Endothelial cell of umbilical vein (primary cell): Measurements from ENCODE around the gene ABI3. TPM values are rescaled to one million over a fixed set of nuclear protein-coding genes. Genes with fewer than 3 reads are reported as not detected.

Experiments used
- BruUV-seq: library from RNA; stranded (reverse); fragments of 400-500 nt; replicated peaks from 2 replicates; lab custom pipeline; 2021; lab: Mats Ljungman, UMichigan
- CTCF ChIA-PET: fragments of 300-600, 350-600 bp; sonication (Branson Sonifier 250); formaldehyde crosslinking; loops from one replicate; lab custom pipeline; 2021; ENCODE audit warnings: antibody characterized with exemption, inconsistent platforms; lab: Charles Lee
- POLR2A ChIA-PET: fragments of 300-600, 350-600 bp; sonication (Branson Sonifier 250); formaldehyde crosslinking; loops from one replicate; lab custom pipeline; 2021; ENCODE audit warnings: antibody characterized with exemption, inconsistent platforms; lab: Charles Lee
- DNase-seq: peaks from one replicate; pipeline ENCODE4 v3.0.0-alpha.2; 2011; ENCODE audit warnings: low read depth, low spot score
- FAIRE-seq: peaks from 2 replicates; lab custom pipeline; 2011; peaks lifted over from hg19 to GRCh38; lab: Jason Lieb, UNC
- H2AFZ ChIP-seq: 2 replicates; pipeline ENCODE4 v1.6.0; 2012; ENCODE audit warnings: low read depth, low read length, control low read depth, inconsistent platforms
- H3K27ac ChIP-seq: 2 replicates; pipeline ENCODE4 v1.5.1; 2011; ENCODE audit warnings: low read depth, mild to moderate bottlenecking, control low read depth, low read length, moderate library complexity; ENCODE audit not compliant: insufficient read depth
- H3K27me3 ChIP-seq, 2 experiments: 2 replicates each; pipeline versions ENCODE4 v1.6.0 to v1.6.1; 2011; ENCODE audit warnings: low read length in 2 of 2, mixed read lengths in 1 of 2; ENCODE audit not compliant: control insufficient read depth in 2 of 2, insufficient read depth in 2 of 2
- H3K36me3 ChIP-seq, 2 experiments: 2 replicates in 1 of 2; 3 replicates in 1 of 2; pipeline ENCODE4 v1.5.1; 2011; ENCODE audit warnings: low read length in 2 of 2, mild to moderate bottlenecking in 1 of 2, moderate library complexity in 1 of 2; ENCODE audit not compliant: control insufficient read depth in 2 of 2, insufficient read depth in 2 of 2; ENCODE audit errors: extremely low read depth in 1 of 2
- H3K4me1 ChIP-seq: 3 replicates; pipeline ENCODE4 v1.5.1; 2011; ENCODE audit warnings: mild to moderate bottlenecking, low read length; ENCODE audit not compliant: control insufficient read depth, insufficient read depth; ENCODE audit errors: extremely low read depth
- H3K4me2 ChIP-seq: 2 replicates; pipeline ENCODE4 v1.6.1; 2011; ENCODE audit warnings: low read length, control low read depth, mixed read lengths; ENCODE audit not compliant: insufficient read depth
- H3K4me3 ChIP-seq, 3 experiments: fragments of 200-600 bp in 1 of 3; sonication (generic), shearing (Covaris generic) in 1 of 3; replicated peaks in 1 of 3; 2 replicates each; pipeline ENCODE4 v1.5.1; 2011 to 2016; ENCODE audit warnings: control low read depth in 3 of 3, low read length in 3 of 3, mild to moderate bottlenecking in 2 of 3, inconsistent platforms in 1 of 3, low read depth in 1 of 3, moderate library complexity in 1 of 3; ENCODE audit not compliant: insufficient read depth in 1 of 3
- H3K79me2 ChIP-seq: 2 replicates; pipeline ENCODE4 v1.6.0; 2012; ENCODE audit warnings: low read length, inconsistent platforms; ENCODE audit not compliant: control insufficient read depth, insufficient read depth
- H3K9ac ChIP-seq: replicated peaks from 2 replicates; pipeline ENCODE3; 2011; ENCODE audit warnings: low read length, control low read depth; ENCODE audit not compliant: insufficient read depth; ENCODE audit errors: extremely low read depth
- H3K9me1 ChIP-seq: replicated peaks from 3 replicates; pipeline ENCODE4 v1.6.0; 2011; ENCODE audit warnings: mild to moderate bottlenecking, low read length; ENCODE audit not compliant: control insufficient read depth, insufficient read depth; ENCODE audit errors: extremely low read depth
- H3K9me3 ChIP-seq: replicated peaks from 2 replicates; pipeline ENCODE4 v1.5.1; 2012; ENCODE audit warnings: low read length, inconsistent platforms; ENCODE audit not compliant: control insufficient read depth, insufficient read depth
- H4K20me1 ChIP-seq: replicated peaks from 2 replicates; pipeline ENCODE3; 2011; ENCODE audit warnings: mild to moderate bottlenecking, low read length; ENCODE audit not compliant: control insufficient read depth, insufficient read depth; ENCODE audit errors: extremely low read depth
- CTCF ChIP-seq, 2 donors: IDR thresholded peaks; 1 replicate in 1 of 2; 2 replicates in 1 of 2; pipeline ENCODE4 v1.5.1; 2011; ENCODE audit warnings: low read length in 2 of 2, mild to moderate bottlenecking in 2 of 2, moderate library complexity in 2 of 2, control low read depth in 1 of 2, inconsistent platforms in 1 of 2, low read depth in 1 of 2; ENCODE audit not compliant: insufficient read depth in 1 of 2; ENCODE audit errors: extremely low read depth in 1 of 2
- FOS ChIP-seq: IDR thresholded peaks from 2 replicates; pipeline ENCODE4 v1.6.1; 2011; ENCODE audit warnings: mild to moderate bottlenecking, low read length, moderate library complexity, borderline replicate concordance; ENCODE audit not compliant: insufficient read depth
- GATA2 ChIP-seq: IDR thresholded peaks from 2 replicates; pipeline ENCODE4 v1.7.0; 2011; ENCODE audit warnings: low read depth, mild to moderate bottlenecking, moderate library complexity, mixed read lengths, low read length; ENCODE audit not compliant: insufficient read length, insufficient read depth
- JUN ChIP-seq: IDR thresholded peaks from 2 replicates; pipeline ENCODE4 v1.6.1; 2011; ENCODE audit warnings: borderline replicate concordance, low read depth; ENCODE audit not compliant: insufficient read length, insufficient read depth
- MYC ChIP-seq: IDR thresholded peaks from one replicate; pipeline ENCODE4 v1.6.1; 2011; ENCODE audit warnings: mild to moderate bottlenecking, low read depth, low read length
- POLR2A ChIP-seq: IDR thresholded peaks from 2 replicates; pipeline ENCODE4 v1.6.1; 2012; ENCODE audit warnings: low read depth, mild to moderate bottlenecking, control low read depth, low read length
- POLR2AphosphoS5 ChIP-seq: IDR thresholded peaks from 2 replicates; pipeline ENCODE4 v1.6.1; 2012; ENCODE audit warnings: low read depth, mild to moderate bottlenecking, control low read depth, low read length, moderate library complexity; ENCODE audit not compliant: insufficient read depth
- dilution Hi-C: fragments of 300-500 bp; cut with MboI; formaldehyde crosslinking; loops from one replicate; pipeline ENCODE4 v1.15.0; 2019; ENCODE audit warnings: low sequenced_read_pairs; ENCODE audit not compliant: extremely low pct_ligation_motif_present
- intact Hi-C: fragments of 100-400 bp; cut with micrococcal nuclease; formaldehyde crosslinking; loops from one replicate; pipeline ENCODE4 v1.10.0; 2022
- polyA plus RNA-seq, 4 experiments: library from polyadenylated mRNA; depleted of rRNA in 3 of 4; stranded (reverse) in 3 of 4; unstranded in 1 of 4; fragments of >200 nt; gene quantifications; 2 replicates each; pipeline versions ENCODE4 v1.2.1 to v1.2.3, GENCODE V29; 2011 to 2012; ENCODE audit warnings: missing spikeins in 1 of 4
- total RNA-seq: library from RNA; stranded (reverse); gene quantifications from 2 replicates; pipeline ENCODE4 v1.2.3, GENCODE V29; 2021
- TF ChIP-seq, protein P1 (sequence below): IDR thresholded peaks from 2 replicates; pipeline ENCODE4 v1.6.1; 2011; ENCODE audit not compliant: insufficient read depth, insufficient read length

The ABI3 gene
- total and polyA plus RNA-seq, 2 donors (not counting 3 experiments of a cell fraction or from before 2014, with no cell fraction given): 35.2 to 35.5 TPM

DNA sequence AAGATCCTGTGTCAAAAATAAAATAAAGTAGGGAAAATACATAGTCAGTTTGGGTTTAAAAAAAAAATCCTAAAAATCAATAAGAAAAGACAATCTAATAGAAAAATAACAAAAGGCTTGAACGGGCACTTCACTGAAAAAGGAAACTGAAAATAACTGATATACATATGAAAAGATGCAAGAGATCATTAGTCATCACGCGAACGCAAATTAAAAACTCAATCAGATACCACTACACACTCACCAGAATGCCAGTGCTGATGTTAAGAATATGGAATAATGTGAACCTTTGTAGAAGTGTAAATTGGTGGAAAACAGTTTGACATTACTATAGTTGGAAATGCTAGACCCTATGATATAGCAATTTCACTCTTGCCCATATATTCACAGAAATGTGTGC is 14.8 kb upstream of the ABI3 start:
- no peak overlapping the region for H3K4me3 ChIP-seq
- ChIA-PET CTCF (interaction anchor here (15.9 kb wide), 1 partner anchor 32 kb away, joined by 212 read pairs; the partner anchor contains the start of gene PHOSPHO1), POLR2A (no interaction called here)
- no peak for FAIRE-seq
- H3K9me3 ChIP-seq: no peaks in the 10 kb centered on the region
- no peaks in the 10 kb centered on the region for H3K9me1 ChIP-seq
- H3K27ac ChIP-seq: no peak overlapping the region
- no peaks in the 10 kb centered on the region for H4K20me1 ChIP-seq
- H3K79me2 ChIP-seq: no peaks in the 10 kb centered on the region
- no peaks in the 10 kb centered on the region for H3K27me3 ChIP-seq
- peaks cover 9% of the 10 kb centered on the region for H3K4me1 ChIP-seq
- no peak overlapping the region for H2AFZ ChIP-seq
- DNase-seq: no peak
- TF ChIP-seq CTCF (IDR thresholded peaks at IDR 0.05; ENCODE audit: extremely low read depth in 1 of 2, insufficient read depth in 1 of 2, low read depth in 1 of 2, low read length in 2 of 2) (no peak), POLR2A (no peak), MYC (no peak), POLR2AphosphoS5 (no peak), FOS (no peak), JUN (no peak), GATA2 (no peak)
- TF ChIP-seq, protein P1, sequence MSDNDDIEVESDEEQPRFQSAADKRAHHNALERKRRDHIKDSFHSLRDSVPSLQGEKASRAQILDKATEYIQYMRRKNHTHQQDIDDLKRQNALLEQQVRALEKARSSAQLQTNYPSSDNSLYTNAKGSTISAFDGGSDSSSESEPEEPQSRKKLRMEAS: no peak
- no TSS peak for BruUV-seq
- H3K9ac ChIP-seq: no peak overlapping the region
- intact Hi-C loops: no loop called here
- dilution Hi-C loops: no loop called here
- no peaks in the 10 kb centered on the region for H3K36me3 ChIP-seq
- H3K4me2 ChIP-seq: no peak overlapping the region
